Activated naive CD8-positive, alpha-beta T cell treated with anti-CD3 and anti-CD28 coated beads, Interleukin-2, amount 50 U/mL, for 24 hours (primary cell): ENCODE data around the gene TUBA3D.
"Not testable (repeated sequence)": the region's sequence is repeated elsewhere in the genome, so short reads cannot be mapped to it uniquely, and the experiment has no call there.

ENCODE experiments used
- ATAC-seq: fragments of 150-1000 bp; cut with Tn5 transposase; one replicate; pipeline ENCODE4 v1.10.0; 2021
- DNase-seq: peaks from one replicate; pipeline ENCODE4 v3.0.0; 2021
- H3K27ac Mint-ChIP-seq: one replicate; pipeline ENCODE4 v1.8.0; 2021; ENCODE audit warnings: mild to moderate bottlenecking, mixed read lengths
- H3K27me3 Mint-ChIP-seq: one replicate; pipeline ENCODE4 v1.8.0; 2021; ENCODE audit warnings: mixed read lengths
- H3K36me3 Mint-ChIP-seq: one replicate; pipeline ENCODE4 v1.8.0; 2021; ENCODE audit warnings: low read depth, mixed read lengths
- H3K4me1 Mint-ChIP-seq: one replicate; pipeline ENCODE4 v1.8.0; 2021; ENCODE audit warnings: mixed read lengths
- H3K4me3 Mint-ChIP-seq: one replicate; pipeline ENCODE4 v1.8.0; 2021; ENCODE audit warnings: mild to moderate bottlenecking, moderate library complexity, mixed read lengths
- H3K9me3 Mint-ChIP-seq: one replicate; pipeline ENCODE4 v1.8.0; 2021; ENCODE audit warnings: mixed read lengths

TUBA3D gene

DNA sequence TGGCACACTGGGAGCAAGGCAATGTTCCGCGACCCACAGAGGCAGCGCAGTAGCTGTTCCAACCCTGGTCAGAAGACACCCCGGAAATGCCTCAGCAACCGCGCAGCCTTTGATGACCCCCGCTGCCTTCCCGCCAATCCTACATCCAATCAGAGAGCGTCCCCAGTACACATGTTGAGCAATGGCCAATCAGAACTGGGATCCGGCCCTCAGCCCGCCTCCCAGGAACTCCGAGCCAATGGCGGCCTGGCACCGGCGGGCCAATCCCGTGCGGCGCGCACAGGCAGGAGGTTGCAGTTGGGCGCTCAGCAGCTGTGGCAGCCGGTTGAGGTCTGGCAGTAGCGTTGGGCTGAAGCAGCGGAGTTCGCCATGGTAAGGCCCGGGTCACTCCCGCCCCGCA lies at the start of gene TUBA3D:
TUBA3D (plus strand) TSS at position 289 of the 400 bp plus-strand sequence; CDS start at position 370, 81 bp downstream.
- Mint-ChIP-seq H3K36me3 (peaks cover 6% of the 10 kb centered on the region), H3K4me1 (peaks cover 6% of the 10 kb centered on the region), H3K9me3 (no peaks in the 10 kb centered on the region), H3K27me3 (no peaks in the 10 kb centered on the region), H3K27ac (no peak within 1 kb of the TSS), H3K4me3 (no peak within 1 kb of the TSS)
- DNase-seq (no peak), ATAC-seq (no peak)

DNA sequence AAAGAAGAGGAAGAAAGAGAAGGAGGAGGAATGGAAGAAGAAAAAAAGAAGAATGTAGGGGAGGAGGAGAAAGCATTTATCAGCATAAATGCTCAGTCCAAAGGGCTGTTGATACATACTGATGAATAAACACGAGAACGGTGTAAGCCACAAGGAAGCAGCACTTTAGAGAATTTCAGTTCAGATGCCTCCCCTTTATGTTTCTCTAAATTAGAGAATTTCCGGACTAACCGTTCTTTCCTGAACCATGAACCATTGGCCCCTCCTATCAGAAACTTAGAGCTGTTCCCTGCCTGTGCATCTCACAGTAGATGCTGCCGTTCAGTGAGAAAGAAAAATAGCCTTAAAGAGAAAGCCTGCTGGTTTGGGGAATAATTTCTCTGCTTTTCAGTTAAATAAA lies 49.2 kb upstream of the TUBA3D start:
- no peaks in the 10 kb centered on the region for H3K36me3 Mint-ChIP-seq
- no peaks in the 10 kb centered on the region for H3K9me3 Mint-ChIP-seq
- peaks cover 7% of the 10 kb centered on the region for H3K4me1 Mint-ChIP-seq
- H3K27me3 Mint-ChIP-seq = peaks cover 76% of the 10 kb centered on the region
- no peak overlapping the region for H3K4me3 Mint-ChIP-seq
- H3K27ac Mint-ChIP-seq = no peak overlapping the region
- no peak for DNase-seq
- ATAC-seq = peak; percentile 28

- Mint-ChIP-seq H3K4me3 (no peak overlapping the region), H3K27ac (no peak overlapping the region), H3K4me1 (peaks cover 2% of the 10 kb centered on the region), H3K36me3 (no peaks in the 10 kb centered on the region), H3K9me3 (no peaks in the 10 kb centered on the region), H3K27me3 (peaks cover 56% of the 10 kb centered on the region)
- ATAC-seq (no peak), DNase-seq (no peak)
These were observed 44.6 kb upstream of the TUBA3D start for GRCh38 chr2:131431336-131431735.

DNA sequence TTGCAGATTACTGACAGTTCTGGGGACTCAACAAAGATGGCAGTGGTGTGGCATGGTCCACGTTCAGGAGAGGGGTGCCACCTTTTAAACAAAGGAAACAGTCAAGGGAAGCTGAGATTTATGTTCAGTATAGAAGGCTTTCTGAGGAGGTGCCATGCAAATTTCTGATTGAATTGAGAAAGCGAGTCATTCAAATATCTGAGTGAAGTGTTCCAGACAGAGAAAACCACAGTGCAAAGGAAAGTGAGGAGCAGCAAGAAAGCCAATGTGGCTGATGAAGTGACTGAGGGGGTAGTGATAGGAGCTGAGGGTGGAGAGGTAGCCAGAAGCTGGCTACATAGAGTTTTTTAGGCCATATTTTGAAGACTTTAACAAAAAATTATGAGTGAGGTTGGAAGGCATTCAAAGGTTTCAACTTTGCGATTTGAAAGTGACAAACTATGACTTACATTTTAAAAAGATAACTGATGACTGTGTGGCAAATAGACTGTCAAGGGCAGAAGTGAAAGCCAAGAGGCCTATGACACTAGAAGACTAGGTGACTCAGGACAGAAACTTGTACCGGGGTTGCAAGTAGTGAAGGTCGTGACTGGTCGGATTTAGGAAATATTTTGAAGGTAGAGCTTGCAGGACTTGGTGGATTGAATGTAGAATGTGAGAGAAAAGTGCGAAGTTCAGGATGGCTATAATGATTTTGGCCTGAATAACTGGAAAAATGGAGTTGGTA lies 35.0 kb upstream of the TUBA3D start:
- ATAC-seq = peak; percentile 90
- DNase-seq, H3K9me3 Mint-ChIP-seq, H3K27me3 Mint-ChIP-seq, H3K36me3 Mint-ChIP-seq: not testable (repeated sequence)
- peak overlapping the region; percentile 4 for H3K4me3 Mint-ChIP-seq
- H3K27ac Mint-ChIP-seq = peak overlapping the region; percentile 72
- H3K4me1 Mint-ChIP-seq = peaks cover 11% of the 10 kb centered on the region

DNA sequence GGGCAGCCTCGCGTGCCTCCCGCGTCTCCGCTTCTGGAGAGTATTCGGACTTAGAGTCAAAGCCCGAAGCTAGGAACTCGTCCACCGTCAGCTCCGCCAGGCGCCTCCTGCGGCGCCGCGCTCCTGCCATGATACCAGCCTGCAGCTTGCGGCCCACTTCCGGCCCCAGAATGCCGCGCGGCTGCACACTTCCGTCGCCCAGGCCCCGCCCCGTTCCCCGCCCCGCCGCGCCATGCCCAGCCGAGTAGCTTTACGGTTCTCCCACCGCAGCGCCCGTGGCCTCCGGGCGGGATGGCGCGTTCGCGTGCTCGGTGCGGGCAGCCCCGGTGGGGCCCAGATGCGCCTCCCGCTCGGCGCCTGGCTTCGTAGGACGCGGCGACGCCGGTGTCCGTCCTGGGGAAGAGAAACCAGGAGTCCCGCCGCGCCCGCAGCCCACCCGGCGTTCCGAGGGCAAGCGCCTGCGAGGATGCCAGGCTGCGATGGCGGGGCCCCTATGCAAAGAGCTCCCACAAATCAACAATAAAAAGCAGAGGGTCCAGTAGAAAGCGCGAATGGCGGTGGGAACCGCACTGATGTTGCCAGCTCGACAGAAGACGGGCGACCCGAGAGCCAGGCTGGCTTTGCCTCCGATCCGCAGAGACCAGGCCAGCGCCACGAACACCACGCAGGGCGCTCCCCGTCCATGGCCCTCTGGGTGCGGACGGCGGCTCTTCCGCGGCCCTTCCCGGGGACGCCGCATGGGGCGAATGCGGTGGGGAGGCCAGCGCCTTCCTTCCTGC lies 31.0 kb upstream of the TUBA3D start:
- H3K4me3 Mint-ChIP-seq, H3K9me3 Mint-ChIP-seq, H3K36me3 Mint-ChIP-seq, H3K27ac Mint-ChIP-seq, H3K27me3 Mint-ChIP-seq, ATAC-seq, DNase-seq: not testable (repeated sequence)
- peaks cover 11% of the 10 kb centered on the region for H3K4me1 Mint-ChIP-seq

DNA sequence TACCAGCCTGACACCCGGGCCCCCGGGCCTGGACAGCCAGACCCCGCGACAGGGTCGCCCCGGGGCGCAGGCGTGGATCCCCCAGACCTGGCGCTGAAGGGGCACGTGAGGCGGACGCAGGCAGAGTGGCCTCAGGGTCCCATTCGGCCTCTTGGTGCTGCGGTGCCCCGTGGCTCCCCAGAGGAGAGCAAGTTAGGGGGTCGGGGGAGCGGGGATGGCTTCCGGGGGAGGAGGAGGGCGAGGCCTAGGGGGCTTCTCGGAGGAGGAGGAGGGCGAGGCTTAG lies 30.5 kb upstream of the TUBA3D start:
- H3K9me3 Mint-ChIP-seq, H3K36me3 Mint-ChIP-seq, H3K4me3 Mint-ChIP-seq, H3K27ac Mint-ChIP-seq, ATAC-seq, DNase-seq: not testable (repeated sequence)
- H3K4me1 Mint-ChIP-seq = peaks cover 10% of the 10 kb centered on the region
- peaks cover 12% of the 10 kb centered on the region for H3K27me3 Mint-ChIP-seq

DNA sequence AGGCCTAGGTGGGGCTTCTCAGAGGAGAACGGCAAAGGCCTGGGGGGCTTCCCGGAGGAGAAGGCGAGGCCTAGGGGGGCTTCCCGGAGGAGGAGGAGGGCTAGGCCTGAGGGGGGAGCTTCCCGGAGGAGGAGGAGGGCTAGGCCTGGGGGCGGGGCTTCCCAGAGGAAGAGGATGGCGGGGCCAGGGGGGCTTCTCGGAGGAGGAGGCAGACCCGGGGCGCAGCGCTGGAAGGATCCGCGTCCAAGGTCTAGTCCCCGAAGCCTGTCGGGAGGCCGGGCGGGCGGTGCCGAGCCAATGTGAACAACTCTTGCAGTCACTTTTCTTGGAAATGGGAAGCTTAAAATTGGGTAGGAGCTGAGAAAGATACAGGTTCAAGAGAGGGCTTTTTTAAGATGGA lies 30.0 kb upstream of the TUBA3D start:
- no peaks in the 10 kb centered on the region for H3K9me3 Mint-ChIP-seq
- peaks cover 6% of the 10 kb centered on the region for H3K4me1 Mint-ChIP-seq
- peaks cover 12% of the 10 kb centered on the region for H3K27me3 Mint-ChIP-seq
- H3K27ac Mint-ChIP-seq = no peak overlapping the region
- no peak for ATAC-seq
- DNase-seq = no peak
- no peaks in the 10 kb centered on the region for H3K36me3 Mint-ChIP-seq
- no peak overlapping the region for H3K4me3 Mint-ChIP-seq

GRCh38 chr2:131447981-131448380 lies 27.9 kb upstream of the TUBA3D start:
- ATAC-seq, H3K36me3 Mint-ChIP-seq, H3K27me3 Mint-ChIP-seq, H3K9me3 Mint-ChIP-seq, H3K27ac Mint-ChIP-seq, DNase-seq, H3K4me3 Mint-ChIP-seq, H3K4me1 Mint-ChIP-seq: not testable (repeated sequence)

GRCh38 chr2:131451265-131451949 lies 24.5 kb upstream of the TUBA3D start:
- H3K4me1 Mint-ChIP-seq, H3K36me3 Mint-ChIP-seq, H3K4me3 Mint-ChIP-seq, H3K9me3 Mint-ChIP-seq, H3K27ac Mint-ChIP-seq, DNase-seq, ATAC-seq: not testable (repeated sequence)
- peaks cover 12% of the 10 kb centered on the region for H3K27me3 Mint-ChIP-seq

DNA sequence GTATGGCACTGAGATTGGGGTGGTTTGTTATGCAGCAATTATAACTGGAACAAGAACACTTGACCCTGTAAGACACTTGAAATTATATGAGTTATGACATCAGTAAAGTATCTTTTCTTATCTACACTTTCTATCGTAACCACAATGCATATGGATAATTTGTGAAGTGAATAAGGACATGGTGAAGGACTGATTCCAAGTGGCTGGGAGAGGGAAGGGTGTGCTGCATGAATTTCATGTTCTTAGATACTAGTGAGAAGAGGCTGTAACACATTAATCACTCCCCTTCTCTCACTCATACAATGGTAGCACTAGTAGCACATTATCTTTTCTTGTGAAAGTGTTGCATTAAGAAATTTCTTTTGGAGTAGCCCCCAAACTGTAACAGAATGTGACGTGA lies 21.0 kb upstream of the TUBA3D start:
- not testable (repeated sequence) for ATAC-seq, H3K36me3 Mint-ChIP-seq

GRCh38 chr2:131467722-131468121 lies 8.2 kb upstream of the TUBA3D start:
- not testable (repeated sequence) for H3K4me1 Mint-ChIP-seq, ATAC-seq, H3K27ac Mint-ChIP-seq, H3K27me3 Mint-ChIP-seq, H3K4me3 Mint-ChIP-seq, H3K9me3 Mint-ChIP-seq, DNase-seq, H3K36me3 Mint-ChIP-seq

More for the DNA sequence above, 21.0 kb upstream of the TUBA3D start:
- not testable (repeated sequence) for H3K4me3 Mint-ChIP-seq, H3K27ac Mint-ChIP-seq, H3K4me1 Mint-ChIP-seq, DNase-seq, H3K9me3 Mint-ChIP-seq
- H3K27me3 Mint-ChIP-seq = peaks cover 22% of the 10 kb centered on the region

DNA sequence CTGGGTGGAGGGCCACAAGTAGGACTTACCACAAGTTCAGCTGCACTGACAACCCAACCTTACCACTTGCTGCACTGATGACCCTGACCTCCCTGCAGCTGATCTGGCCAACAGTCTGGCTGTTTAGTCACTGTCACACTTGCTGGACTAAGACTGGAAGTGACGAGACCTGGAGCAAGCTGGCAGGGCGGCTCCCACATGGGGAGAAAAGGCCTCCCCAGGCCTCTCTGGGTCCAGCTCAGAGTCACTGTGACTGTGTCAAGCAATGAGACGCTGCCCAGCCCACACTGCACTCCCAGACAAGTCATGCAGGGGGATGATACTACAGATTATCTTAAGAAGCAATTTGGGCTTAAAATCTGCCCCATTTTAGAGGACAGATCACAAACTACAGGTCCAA lies 5.0 kb upstream of the TUBA3D start:
- H3K27ac Mint-ChIP-seq, H3K36me3 Mint-ChIP-seq, DNase-seq, H3K27me3 Mint-ChIP-seq, H3K4me1 Mint-ChIP-seq, H3K9me3 Mint-ChIP-seq, ATAC-seq, H3K4me3 Mint-ChIP-seq: not testable (repeated sequence)

DNA sequence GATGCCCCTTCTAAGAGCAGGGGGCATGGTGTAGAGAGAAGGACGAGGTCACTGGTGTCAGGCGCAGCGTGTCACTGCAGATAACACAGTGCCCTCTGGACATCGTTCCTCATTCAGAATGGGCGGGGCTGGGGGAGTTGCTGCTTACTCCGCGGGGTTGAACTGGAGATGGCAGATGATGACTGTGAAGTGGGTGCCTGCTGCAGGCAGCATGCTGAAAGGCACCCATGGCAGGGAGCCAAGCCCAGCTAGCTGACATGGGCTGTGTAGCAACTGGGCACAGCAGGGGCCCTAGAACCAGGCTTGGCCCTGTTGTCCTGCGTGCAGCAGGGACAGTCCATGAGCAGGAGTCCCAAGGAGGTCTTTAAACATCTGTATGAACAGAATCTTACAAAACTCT lies 4.3 kb upstream of the TUBA3D start:
- DNase-seq, ATAC-seq, H3K36me3 Mint-ChIP-seq, H3K4me3 Mint-ChIP-seq, H3K27ac Mint-ChIP-seq, H3K27me3 Mint-ChIP-seq, H3K9me3 Mint-ChIP-seq, H3K4me1 Mint-ChIP-seq: not testable (repeated sequence)

DNA sequence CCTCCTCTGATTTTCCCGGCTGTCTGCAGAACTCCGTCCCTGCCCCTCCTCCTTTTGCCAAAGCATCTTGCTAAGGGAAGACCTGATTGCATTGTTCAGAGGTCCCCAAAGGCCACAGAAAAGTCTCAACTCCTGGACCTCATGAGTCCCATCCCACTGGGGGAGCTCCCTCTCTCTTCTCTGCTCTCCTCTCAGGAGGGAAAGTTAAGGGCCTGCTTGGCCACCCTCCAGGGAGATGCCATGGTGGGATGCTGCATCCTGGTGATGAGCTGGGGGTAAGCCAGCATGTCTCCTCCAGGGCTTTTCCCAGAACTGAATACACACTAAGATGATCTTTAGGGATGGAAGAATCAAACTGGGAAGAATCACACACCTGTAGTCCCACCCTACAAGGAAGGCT lies 2.7 kb upstream of the TUBA3D start:
- not testable (repeated sequence) for ATAC-seq, H3K27me3 Mint-ChIP-seq, H3K4me3 Mint-ChIP-seq, H3K27ac Mint-ChIP-seq, H3K36me3 Mint-ChIP-seq, H3K9me3 Mint-ChIP-seq, DNase-seq, H3K4me1 Mint-ChIP-seq

DNA sequence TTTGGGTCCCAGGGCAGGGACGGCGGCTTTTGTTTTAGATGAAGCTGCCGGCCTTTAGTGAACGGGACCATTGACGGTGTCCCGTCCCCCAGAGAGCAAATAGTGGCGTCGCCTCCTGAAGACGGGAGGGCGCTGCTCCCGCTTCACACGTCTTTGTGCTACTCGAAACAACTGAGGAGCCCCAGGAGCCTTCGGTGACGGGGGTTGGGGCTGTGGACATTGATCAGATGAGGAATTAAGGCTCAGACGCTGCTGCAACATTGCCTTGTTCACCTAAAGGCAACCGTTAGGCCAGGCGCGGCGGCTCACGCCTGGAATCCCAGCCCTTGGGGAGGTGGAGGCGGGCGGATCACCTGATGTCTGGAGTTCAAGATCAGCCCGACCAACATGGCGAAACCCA lies 444 bp downstream of the TUBA3D start:
- DNase-seq, ATAC-seq, H3K4me3 Mint-ChIP-seq, H3K27ac Mint-ChIP-seq, H3K36me3 Mint-ChIP-seq, H3K4me1 Mint-ChIP-seq, H3K27me3 Mint-ChIP-seq, H3K9me3 Mint-ChIP-seq: not testable (repeated sequence)
